Panc1 (cell line): Measurements from ENCODE around the gene RCN1. TPM values are rescaled to one million over a fixed set of nuclear protein-coding genes. Genes with fewer than 3 reads are reported as not detected.

ENCODE experiments used
- ATAC-seq: fragments of 200-7000 bp; cut with Tn5 transposase; 2 replicates; pipeline ENCODE4 v1.9.1; 2020; ENCODE audit warnings: mild to moderate bottlenecking, moderate library complexity
- BruUV-seq: library from RNA; stranded (reverse); fragments of 400-500 nt; replicated peaks from 2 replicates; lab custom pipeline; 2021; lab: Mats Ljungman, UMichigan
- CTCF ChIA-PET: fragments of 300-600 bp; sonication (Branson Sonifier 250); formaldehyde crosslinking; loops from one replicate; lab custom pipeline; 2022; ENCODE audit warnings: antibody characterized with exemption; lab: Charles Lee
- POLR2A ChIA-PET: fragments of 300-600 bp; sonication (Branson Sonifier 250); formaldehyde crosslinking; loops from one replicate; lab custom pipeline; 2022; ENCODE audit warnings: antibody characterized with exemption; lab: Charles Lee
- DNase-seq: peaks from one replicate; pipeline ENCODE4 v3.0.0-alpha.2; 2010; ENCODE audit warnings: low read depth, low spot score
- H3K27ac ChIP-seq: 2 replicates; pipeline ENCODE4 v1.5.1; 2011; ENCODE audit warnings: mild to moderate bottlenecking, low read length, inconsistent platforms
- H3K27me3 ChIP-seq: fragments of 200-500 bp; sonication (Bioruptor generic); 2 replicates; pipeline ENCODE4 v1.6.0; 2014; ENCODE audit warnings: low read length, inconsistent platforms; ENCODE audit not compliant: control insufficient read depth, insufficient read depth
- H3K36me3 ChIP-seq: fragments of 200-500 bp; sonication (Bioruptor generic); 2 replicates; pipeline ENCODE4 v1.5.1; 2014; ENCODE audit warnings: inconsistent platforms, mild to moderate bottlenecking, low read length, moderate library complexity; ENCODE audit not compliant: control insufficient read depth, insufficient read depth
- H3K4me1 ChIP-seq: 2 replicates; pipeline ENCODE4 v1.5.1; 2011; ENCODE audit warnings: inconsistent platforms, mild to moderate bottlenecking, low read length, moderate library complexity; ENCODE audit not compliant: control insufficient read depth, insufficient read depth
- H3K4me3 ChIP-seq, 2 experiments: 2 replicates each; pipeline ENCODE4 v1.5.1; 2011 to 2012; ENCODE audit warnings: low read depth in 2 of 2, low read length in 2 of 2, mild to moderate bottlenecking in 2 of 2, inconsistent platforms in 1 of 2, moderate library complexity in 1 of 2
- H3K9me3 ChIP-seq: fragments of 200-500 bp; sonication (Bioruptor generic); 2 replicates; pipeline ENCODE4 v1.5.1; 2014; ENCODE audit warnings: low read depth, mild to moderate bottlenecking, inconsistent platforms, low read length, moderate library complexity; ENCODE audit not compliant: control insufficient read depth, insufficient read depth
- CTCF ChIP-seq: fragments of 450-650 bp; IDR thresholded peaks from 2 replicates; pipeline ENCODE4 v1.5.1; 2017; ENCODE audit warnings: mild to moderate bottlenecking
- POLR2AphosphoS5 ChIP-seq: IDR thresholded peaks from 2 replicates; pipeline ENCODE4 v1.6.1; 2012; ENCODE audit warnings: mild to moderate bottlenecking, low read depth, low read length, moderate library complexity
- REST ChIP-seq, 2 experiments: IDR thresholded peaks; 2 replicates each; pipeline ENCODE4 v1.6.1; 2011 to 2012; ENCODE audit warnings: low read depth in 2 of 2, control low read depth in 1 of 2, low read length in 1 of 2, mild to moderate bottlenecking in 1 of 2, moderate library complexity in 1 of 2; ENCODE audit not compliant: insufficient read depth in 1 of 2
- SIN3A ChIP-seq: IDR thresholded peaks from 2 replicates; pipeline ENCODE4 v1.6.1; 2012; ENCODE audit warnings: low read depth, mild to moderate bottlenecking, low read length, moderate library complexity, borderline replicate concordance; ENCODE audit not compliant: insufficient read depth
- TCF7L2 ChIP-seq: IDR thresholded peaks from 2 replicates; pipeline ENCODE4 v1.6.1; 2011; ENCODE audit warnings: mild to moderate bottlenecking, low read depth, low read length, inconsistent platforms
- in situ Hi-C: cut with HindIII; loops from 2 replicates; pipeline ENCODE4 v1.10.0; 2016; ENCODE audit warnings: low sequenced_read_pairs, low pct_unique_long_range_greater_than_20kb
- intact Hi-C: fragments of 100-400 bp; cut with micrococcal nuclease; formaldehyde crosslinking; loops from one replicate; pipeline ENCODE4 v1.10.0; 2022; ENCODE audit not compliant: unreplicated experiment
- total RNA-seq: library from RNA; stranded (reverse); gene quantifications from one replicate; pipeline ENCODE4 v1.2.1, GENCODE V29; 2021; ENCODE audit not compliant: unreplicated experiment

RCN1 gene
- total RNA-seq, 1 experiment from 2014 or later: 120 TPM

- Histone ChIP-seq H3K27ac (no peak overlapping the region), H3K9me3 (no peaks in the 10 kb centered on the region), H3K4me1 (no peaks in the 10 kb centered on the region), H3K36me3 (no peaks in the 10 kb centered on the region), H3K27me3 (peaks cover 34% of the 10 kb centered on the region), H3K4me3 (no peak overlapping the region)
- TF ChIP-seq SIN3A (no peak), REST (IDR thresholded peaks at IDR 0.05; ENCODE audit: insufficient read depth in 1 of 2, low read depth in 2 of 2, low read length in 1 of 2) (no peak), CTCF (no peak), TCF7L2 (no peak), POLR2AphosphoS5 (no peak)
- ChIA-PET CTCF (no interaction called here), POLR2A (no interaction called here)
- BruUV-seq: no TSS peak
- intact Hi-C loops: loop anchor here (10.0 kb wide), 1 partner anchor 239 kb away; no protein-coding TSS in a partner anchor
- ATAC-seq (no peak), DNase-seq (no peak)
- in situ Hi-C loops: no loop called here
Measured at GRCh38 chr11:32055861-32056260, 35.0 kb upstream of the RCN1 start.

GRCh38 chr11:32056438-32056837, 34.4 kb upstream of the RCN1 start:
- Histone ChIP-seq H3K27ac (no peak overlapping the region), H3K4me1 (no peaks in the 10 kb centered on the region), H3K4me3 (no peak overlapping the region), H3K36me3 (no peaks in the 10 kb centered on the region), H3K9me3 (no peaks in the 10 kb centered on the region), H3K27me3 (peaks cover 33% of the 10 kb centered on the region)
- no TSS peak for BruUV-seq
- intact Hi-C loops: loop anchor here (10.0 kb wide), 1 partner anchor 238 kb away; no protein-coding TSS in a partner anchor
- POLR2A ChIA-PET: no interaction called here
- CTCF ChIA-PET: no interaction called here
- DNase-seq (no peak), ATAC-seq (no peak)
- TF ChIP-seq POLR2AphosphoS5 (no peak), REST (IDR thresholded peaks at IDR 0.05; ENCODE audit: insufficient read depth in 1 of 2, low read depth in 2 of 2, low read length in 1 of 2) (no peak), TCF7L2 (no peak), SIN3A (no peak), CTCF (no peak)
- in situ Hi-C loops: no loop called here
